MG63 (cell line): Measurements from ENCODE around the gene CEP164. TPM values are rescaled to one million over a fixed set of nuclear protein-coding genes. Genes with fewer than 3 reads are reported as not detected.

Experiments used
- DNase-seq: peaks from one replicate; pipeline ENCODE4 v3.0.0-alpha.2; 2020
- H3K27me3 ChIP-seq: fragments of 250-450 bp; sonication (Bioruptor Pico); 2 replicates; pipeline ENCODE4 v1.5.1; 2020; ENCODE audit warnings: mild to moderate bottlenecking, moderate library complexity
- H3K36me3 ChIP-seq: fragments of 250-450 bp; sonication (Bioruptor Pico); 2 replicates; pipeline ENCODE4 v1.5.1; 2020; ENCODE audit warnings: mild to moderate bottlenecking, moderate library complexity
- H3K4me3 ChIP-seq: fragments of 250-450 bp; sonication (Bioruptor Pico); 2 replicates; pipeline ENCODE4 v1.5.1; 2020; ENCODE audit warnings: mild to moderate bottlenecking, moderate library complexity
- H3K9me3 ChIP-seq: fragments of 250-450 bp; sonication (Bioruptor Pico); 2 replicates; pipeline ENCODE4 v1.5.1; 2020; ENCODE audit warnings: mild to moderate bottlenecking, moderate library complexity
- total RNA-seq: library from RNA; depleted of rRNA; stranded (reverse); fragments of >200 nt; shearing (Covaris generic); gene quantifications from 2 replicates; pipeline ENCODE4 v1.2.3, GENCODE V29; 2014; ENCODE audit warnings: low replicate concordance

Gene CEP164
- total RNA-seq, 1 experiment from 2014 or later = 33.1 TPM

- Histone ChIP-seq H3K36me3 (no peaks in the 10 kb centered on the region), H3K27me3 (peaks cover 4% of the 10 kb centered on the region; the same call in 1 of the 2 replicates), H3K4me3 (no peak overlapping the region), H3K9me3 (no peaks in the 10 kb centered on the region)
- DNase-seq = no peak
Observed at GRCh38 chr11:117433717-117434116, 106.1 kb downstream of the CEP164 start.

GRCh38 chr11:117434481-117434880 is 106.8 kb downstream of the CEP164 start:
- DNase-seq = no peak
- Histone ChIP-seq H3K9me3 (no peaks in the 10 kb centered on the region), H3K36me3 (no peaks in the 10 kb centered on the region), H3K27me3 (peaks cover 4% of the 10 kb centered on the region; the same call in 1 of the 2 replicates), H3K4me3 (no peak overlapping the region)

- DNase-seq = no peak
- H3K9me3 ChIP-seq = no peaks in the 10 kb centered on the region
- no peaks in the 10 kb centered on the region for H3K36me3 ChIP-seq
- no peak overlapping the region for H3K4me3 ChIP-seq
- peaks cover 4% of the 10 kb centered on the region; the same call in 1 of the 2 replicates for H3K27me3 ChIP-seq
Observed at GRCh38 chr11:117435326-117435725, 107.7 kb downstream of the CEP164 start.

GRCh38 chr11:117437041-117437790 is 109.6 kb downstream of the CEP164 start:
- DNase-seq = no peak
- Histone ChIP-seq H3K27me3 (peaks cover 4% of the 10 kb centered on the region; the same call in 1 of the 2 replicates), H3K36me3 (no peaks in the 10 kb centered on the region), H3K4me3 (no peak overlapping the region), H3K9me3 (no peaks in the 10 kb centered on the region)

- DNase-seq = no peak
- Histone ChIP-seq H3K9me3 (no peaks in the 10 kb centered on the region), H3K4me3 (no peak overlapping the region), H3K27me3 (peaks cover 4% of the 10 kb centered on the region), H3K36me3 (no peaks in the 10 kb centered on the region)
Observed at GRCh38 chr11:117437791-117438130, 110.1 kb downstream of the CEP164 start.

GRCh38 chr11:117438371-117439000 is 110.8 kb downstream of the CEP164 start:
- DNase-seq = peak; percentile 9
- Histone ChIP-seq H3K36me3 (no peaks in the 10 kb centered on the region), H3K27me3 (peaks cover 8% of the 10 kb centered on the region)

GRCh38 chr11:117439256-117439655 is 111.6 kb downstream of the CEP164 start:
- H3K9me3 ChIP-seq = no peaks in the 10 kb centered on the region
- no peaks in the 10 kb centered on the region for H3K36me3 ChIP-seq
- H3K4me3 ChIP-seq = no peak overlapping the region
- DNase-seq = no peak
- peaks cover 13% of the 10 kb centered on the region for H3K27me3 ChIP-seq

More at GRCh38 chr11:117438371-117439000, 110.8 kb downstream of the CEP164 start:
- Histone ChIP-seq H3K9me3 (no peaks in the 10 kb centered on the region), H3K4me3 (no peak overlapping the region)

GRCh38 chr11:117440258-117440657 is 112.6 kb downstream of the CEP164 start:
- DNase-seq = no peak
- H3K36me3 ChIP-seq = no peaks in the 10 kb centered on the region
- peaks cover 17% of the 10 kb centered on the region for H3K27me3 ChIP-seq
- no peaks in the 10 kb centered on the region for H3K9me3 ChIP-seq
- no peak overlapping the region for H3K4me3 ChIP-seq

- H3K9me3 ChIP-seq = no peaks in the 10 kb centered on the region
- no peak overlapping the region for H3K4me3 ChIP-seq
- peaks cover 17% of the 10 kb centered on the region for H3K27me3 ChIP-seq
- no peaks in the 10 kb centered on the region for H3K36me3 ChIP-seq
- no peak for DNase-seq
Observed at GRCh38 chr11:117441146-117441975, 113.7 kb downstream of the CEP164 start.

GRCh38 chr11:117442049-117442868 is 114.6 kb downstream of the CEP164 start:
- Histone ChIP-seq H3K27me3 (peaks cover 17% of the 10 kb centered on the region), H3K4me3 (no peak overlapping the region), H3K36me3 (no peaks in the 10 kb centered on the region), H3K9me3 (no peaks in the 10 kb centered on the region)
- no peak for DNase-seq

- no peak overlapping the region for H3K4me3 ChIP-seq
- peaks cover 17% of the 10 kb centered on the region for H3K27me3 ChIP-seq
- no peak for DNase-seq
- no peaks in the 10 kb centered on the region for H3K9me3 ChIP-seq
- H3K36me3 ChIP-seq = no peaks in the 10 kb centered on the region
Observed at GRCh38 chr11:117442869-117443239, 115.2 kb downstream of the CEP164 start.

GRCh38 chr11:117443266-117444186 is 115.9 kb downstream of the CEP164 start:
- H3K4me3 ChIP-seq = no peak overlapping the region
- peaks cover 17% of the 10 kb centered on the region for H3K27me3 ChIP-seq
- no peaks in the 10 kb centered on the region for H3K36me3 ChIP-seq
- DNase-seq = peak; percentile 47
- H3K9me3 ChIP-seq = no peaks in the 10 kb centered on the region

GRCh38 chr11:117444256-117444655 is 116.6 kb downstream of the CEP164 start:
- H3K9me3 ChIP-seq = no peaks in the 10 kb centered on the region
- DNase-seq = no peak
- H3K36me3 ChIP-seq = no peaks in the 10 kb centered on the region
- no peak overlapping the region for H3K4me3 ChIP-seq
- H3K27me3 ChIP-seq = peaks cover 17% of the 10 kb centered on the region

- Histone ChIP-seq H3K9me3 (no peaks in the 10 kb centered on the region), H3K27me3 (peaks cover 17% of the 10 kb centered on the region)
- DNase-seq = no peak
Observed at GRCh38 chr11:117444711-117445658, 117.3 kb downstream of the CEP164 start.

More at GRCh38 chr11:117444711-117445658, 117.3 kb downstream of the CEP164 start:
- Histone ChIP-seq H3K36me3 (no peaks in the 10 kb centered on the region), H3K4me3 (no peak overlapping the region)
